ENCODE data around the gene PLCB4.

The PLCB4 gene

DNA sequence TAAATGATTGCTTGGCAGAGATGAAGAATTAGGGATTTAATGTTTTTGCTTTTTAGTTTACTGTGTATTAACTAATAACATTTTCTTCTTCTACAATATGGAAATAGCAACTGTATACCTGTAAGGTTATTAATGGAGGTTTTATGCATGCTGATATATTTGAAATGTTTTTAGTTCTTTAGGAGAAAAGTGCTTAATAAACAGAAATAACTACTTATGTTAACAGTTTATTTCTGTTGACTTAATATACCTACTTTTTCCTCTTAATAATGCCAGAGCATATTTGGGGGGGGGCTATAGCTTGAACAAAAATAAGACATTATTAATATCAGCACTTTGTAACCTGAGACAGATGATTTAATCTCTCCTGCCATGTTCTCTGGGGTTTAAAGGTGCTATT, 33.6 kb downstream of the PLCB4 start:
- Histone ChIP-seq H3K27ac (ENCODE audit: low read depth, low read length) (no peak overlapping the region), H3K36me3 (ENCODE audit: control insufficient read depth, insufficient read depth, low read length) (no peaks in the 10 kb centered on the region), H3K9ac (ENCODE audit: low read length) (no peak overlapping the region), H3K9me3 (ENCODE audit: control insufficient read depth, insufficient read depth, low read depth, low read length) (no peaks in the 10 kb centered on the region), H3K4me3 (ENCODE audit: low read depth, low read length) (no peak overlapping the region), H3K4me1 (ENCODE audit: control insufficient read depth, insufficient read depth, low read length) (no peaks in the 10 kb centered on the region; the same call in 1 of the 2 replicates), H3K27me3 (ENCODE audit: control insufficient read depth, insufficient read depth, low read length) (no peaks in the 10 kb centered on the region)

DNA sequence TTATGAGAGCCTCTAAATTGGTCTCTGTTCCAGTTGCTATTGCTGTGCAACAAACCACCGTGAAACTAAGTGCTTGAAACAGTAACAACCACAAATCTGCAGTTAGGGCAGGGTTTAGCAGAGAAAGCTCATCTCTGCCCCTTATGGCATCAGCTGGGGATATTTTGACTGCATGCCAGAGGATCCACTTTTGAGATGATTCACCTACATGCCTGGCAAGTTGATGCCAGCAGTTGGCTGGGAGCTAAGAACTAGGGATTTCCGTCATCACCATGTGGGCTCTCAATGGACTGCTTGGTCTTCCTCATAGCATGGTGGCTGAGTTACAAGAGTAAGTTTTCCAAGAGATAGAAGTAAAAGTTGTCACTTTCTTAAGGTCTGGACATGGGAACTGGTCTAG, 35.1 kb downstream of the PLCB4 start:
- no peak overlapping the region for H3K9ac ChIP-seq (ENCODE audit: low read length)
- no peak overlapping the region for H3K27ac ChIP-seq (ENCODE audit: low read depth, low read length)
- no peak overlapping the region for H3K4me3 ChIP-seq (ENCODE audit: low read depth, low read length)
- H3K4me1 ChIP-seq (ENCODE audit: control insufficient read depth, insufficient read depth, low read length), result no peaks in the 10 kb centered on the region; the same call in 1 of the 2 replicates
- no peaks in the 10 kb centered on the region for H3K9me3 ChIP-seq (ENCODE audit: control insufficient read depth, insufficient read depth, low read depth, low read length)
- H3K36me3 ChIP-seq (ENCODE audit: control insufficient read depth, insufficient read depth, low read length), result no peaks in the 10 kb centered on the region
- H3K27me3 ChIP-seq (ENCODE audit: control insufficient read depth, insufficient read depth, low read length), result no peaks in the 10 kb centered on the region

DNA sequence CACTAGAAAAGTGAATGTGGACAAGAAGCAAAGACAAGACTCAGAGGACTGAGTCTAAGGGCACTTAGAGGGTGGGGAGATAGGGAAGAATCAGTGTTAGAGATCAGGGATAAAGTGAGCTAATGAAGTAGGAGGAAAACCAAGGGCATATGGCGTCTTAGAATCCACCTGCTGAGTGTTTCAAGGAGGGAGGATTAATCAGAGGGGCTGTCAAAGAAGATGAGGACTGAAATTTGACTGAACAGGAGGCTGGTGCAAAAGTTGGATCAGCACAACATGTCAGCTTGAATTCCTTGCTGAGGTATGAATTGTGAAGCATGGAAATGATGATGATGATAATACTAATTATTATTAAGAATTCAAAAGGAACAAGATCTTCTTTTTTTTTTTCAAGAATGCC, 39.4 kb downstream of the PLCB4 start:
- no peaks in the 10 kb centered on the region for H3K36me3 ChIP-seq (ENCODE audit: control insufficient read depth, insufficient read depth, low read length)
- no peaks in the 10 kb centered on the region; the same call in 1 of the 2 replicates for H3K4me1 ChIP-seq (ENCODE audit: control insufficient read depth, insufficient read depth, low read length)
- H3K27me3 ChIP-seq (ENCODE audit: control insufficient read depth, insufficient read depth, low read length), result no peaks in the 10 kb centered on the region
- H3K27ac ChIP-seq (ENCODE audit: low read depth, low read length), result no peak overlapping the region
- no peak overlapping the region for H3K4me3 ChIP-seq (ENCODE audit: low read depth, low read length)
- H3K9me3 ChIP-seq (ENCODE audit: control insufficient read depth, insufficient read depth, low read depth, low read length), result no peaks in the 10 kb centered on the region
- H3K9ac ChIP-seq (ENCODE audit: low read length), result no peak overlapping the region

DNA sequence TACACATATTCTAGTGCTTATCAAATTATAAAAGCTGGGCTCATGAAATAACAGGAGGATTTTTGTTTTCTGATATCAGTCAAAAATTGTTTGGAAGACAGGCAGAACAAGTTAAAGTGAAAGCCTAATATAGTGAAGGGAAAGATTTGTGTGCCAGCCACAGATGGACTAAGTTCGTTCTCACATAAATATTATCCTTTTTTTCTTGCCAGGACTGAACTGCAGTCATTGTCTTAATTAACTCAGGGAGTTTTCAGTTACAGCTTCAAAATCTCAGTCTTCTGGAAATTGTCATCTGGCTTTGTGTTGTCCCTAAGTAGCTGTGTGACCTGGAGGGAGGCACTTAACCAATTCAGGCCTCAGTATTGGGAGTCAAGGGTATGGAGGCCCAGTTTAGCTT, 40.7 kb downstream of the PLCB4 start:
- Histone ChIP-seq H3K27me3 (ENCODE audit: control insufficient read depth, insufficient read depth, low read length) (no peaks in the 10 kb centered on the region), H3K9me3 (ENCODE audit: control insufficient read depth, insufficient read depth, low read depth, low read length) (no peaks in the 10 kb centered on the region), H3K4me1 (ENCODE audit: control insufficient read depth, insufficient read depth, low read length) (peaks cover 2% of the 10 kb centered on the region), H3K9ac (ENCODE audit: low read length) (no peak overlapping the region), H3K36me3 (ENCODE audit: control insufficient read depth, insufficient read depth, low read length) (no peaks in the 10 kb centered on the region), H3K4me3 (ENCODE audit: low read depth, low read length) (no peak overlapping the region), H3K27ac (ENCODE audit: low read depth, low read length) (no peak overlapping the region)

DNA sequence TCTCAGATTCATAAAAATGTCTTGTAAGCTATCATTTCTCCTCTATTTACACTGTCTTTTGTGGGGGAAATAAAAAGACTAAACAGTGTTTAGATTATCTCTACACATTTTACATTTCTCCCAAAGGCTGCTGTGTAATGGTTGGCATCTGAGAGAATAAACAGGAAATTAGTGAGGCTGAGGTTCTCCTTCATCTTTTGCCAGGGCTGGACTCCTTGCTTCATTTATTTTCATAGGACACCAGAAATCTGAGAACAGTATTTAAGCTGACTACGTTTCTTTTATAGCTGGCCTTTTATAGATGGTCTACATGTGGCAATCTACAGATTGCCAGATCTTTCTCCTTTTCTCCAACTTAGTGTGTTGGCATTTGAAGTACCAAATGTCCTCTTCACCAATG, 41.5 kb downstream of the PLCB4 start:
- no peak overlapping the region for H3K4me3 ChIP-seq (ENCODE audit: low read depth, low read length)
- H3K36me3 ChIP-seq (ENCODE audit: control insufficient read depth, insufficient read depth, low read length), result no peaks in the 10 kb centered on the region
- no peaks in the 10 kb centered on the region for H3K9me3 ChIP-seq (ENCODE audit: control insufficient read depth, insufficient read depth, low read depth, low read length)
- no peaks in the 10 kb centered on the region for H3K27me3 ChIP-seq (ENCODE audit: control insufficient read depth, insufficient read depth, low read length)
- H3K9ac ChIP-seq (ENCODE audit: low read length), result no peak overlapping the region
- no peak overlapping the region for H3K27ac ChIP-seq (ENCODE audit: low read depth, low read length)
- H3K4me1 ChIP-seq (ENCODE audit: control insufficient read depth, insufficient read depth, low read length), result peaks cover 5% of the 10 kb centered on the region

DNA sequence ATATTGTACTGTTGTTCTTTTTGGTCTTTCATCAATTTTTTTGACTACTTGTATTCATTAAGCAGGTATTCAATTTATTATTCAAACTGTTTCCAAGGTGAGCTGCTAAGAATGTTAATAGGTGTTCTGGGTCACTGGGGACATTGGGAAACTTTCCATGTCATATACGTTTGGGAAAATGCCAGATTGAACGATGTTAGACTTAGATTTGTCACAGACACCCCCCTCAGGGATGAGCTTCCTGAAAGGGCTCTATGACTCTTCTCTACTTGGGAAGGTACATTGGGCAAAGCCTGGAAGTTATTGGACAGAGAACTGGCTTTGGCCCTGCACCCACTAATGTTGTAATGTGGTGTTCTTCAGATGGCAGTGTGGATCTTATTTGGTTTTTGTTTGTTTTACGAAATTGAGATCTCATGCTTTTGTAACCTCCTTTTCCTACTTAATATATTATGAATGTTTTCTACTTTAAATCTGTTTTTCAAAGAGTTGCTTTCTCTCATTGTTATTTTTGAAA, 42.1 kb downstream of the PLCB4 start:
- Histone ChIP-seq H3K9me3 (ENCODE audit: control insufficient read depth, insufficient read depth, low read depth, low read length) (no peaks in the 10 kb centered on the region), H3K27me3 (ENCODE audit: control insufficient read depth, insufficient read depth, low read length) (no peaks in the 10 kb centered on the region), H3K27ac (ENCODE audit: low read depth, low read length) (no peak overlapping the region), H3K36me3 (ENCODE audit: control insufficient read depth, insufficient read depth, low read length) (no peaks in the 10 kb centered on the region), H3K4me3 (ENCODE audit: low read depth, low read length) (no peak overlapping the region), H3K4me1 (ENCODE audit: control insufficient read depth, insufficient read depth, low read length) (peaks cover 5% of the 10 kb centered on the region), H3K9ac (ENCODE audit: low read length) (no peak overlapping the region)

DNA sequence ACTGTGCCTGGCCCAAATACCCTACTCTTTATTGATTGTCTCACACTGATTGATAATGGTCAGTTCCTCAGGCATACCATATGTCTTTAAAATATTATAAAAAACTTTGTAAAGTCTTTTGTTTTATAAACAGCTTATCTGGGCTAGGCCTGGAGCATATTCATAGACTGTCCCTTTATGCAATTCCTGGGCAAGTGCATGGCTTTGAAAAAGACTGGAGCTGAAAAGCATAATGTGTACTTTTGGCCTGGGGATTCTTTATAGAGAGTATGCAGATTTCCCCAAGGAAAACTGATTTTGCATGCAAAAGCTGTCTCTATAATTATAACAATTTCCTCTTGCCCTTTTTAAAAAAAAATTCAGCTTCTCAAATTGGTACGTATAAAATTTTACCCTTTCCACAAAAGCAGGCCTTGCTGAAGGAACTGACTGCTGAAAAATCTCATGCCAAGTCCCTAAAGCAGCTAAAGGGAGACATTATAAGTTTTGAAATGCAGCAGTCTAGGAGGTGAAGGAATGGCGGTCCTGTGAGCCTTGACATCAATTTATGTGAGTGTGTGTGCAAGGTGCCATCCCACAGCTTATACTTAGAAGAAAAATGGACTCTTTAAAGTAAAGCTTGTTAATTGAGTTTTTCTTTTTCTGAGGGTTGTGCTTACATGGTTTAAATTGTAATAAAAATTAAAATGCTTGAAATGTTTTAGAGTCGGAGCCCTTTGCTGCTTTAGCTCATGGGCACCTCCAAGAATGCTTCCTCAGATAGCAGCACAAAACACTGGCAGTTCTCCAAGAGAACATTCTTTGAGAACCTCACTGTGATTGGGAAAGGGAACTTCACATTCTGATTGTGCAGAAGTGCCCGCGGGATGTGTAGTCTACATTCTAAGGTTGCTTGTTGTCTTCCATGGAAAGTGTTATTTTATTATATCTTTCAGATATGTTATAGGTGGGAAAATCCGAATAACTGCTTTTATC, 43.9 kb downstream of the PLCB4 start:
- Histone ChIP-seq H3K36me3 (ENCODE audit: control insufficient read depth, insufficient read depth, low read length) (no peaks in the 10 kb centered on the region), H3K9ac (ENCODE audit: low read length) (no peak overlapping the region), H3K4me3 (ENCODE audit: low read depth, low read length) (no peak overlapping the region), H3K27ac (ENCODE audit: low read depth, low read length) (no peak overlapping the region), H3K27me3 (ENCODE audit: control insufficient read depth, insufficient read depth, low read length) (no peaks in the 10 kb centered on the region), H3K4me1 (ENCODE audit: control insufficient read depth, insufficient read depth, low read length) (peaks cover 5% of the 10 kb centered on the region; the same call in 1 of the 2 replicates), H3K9me3 (ENCODE audit: control insufficient read depth, insufficient read depth, low read depth, low read length) (no peaks in the 10 kb centered on the region)

DNA sequence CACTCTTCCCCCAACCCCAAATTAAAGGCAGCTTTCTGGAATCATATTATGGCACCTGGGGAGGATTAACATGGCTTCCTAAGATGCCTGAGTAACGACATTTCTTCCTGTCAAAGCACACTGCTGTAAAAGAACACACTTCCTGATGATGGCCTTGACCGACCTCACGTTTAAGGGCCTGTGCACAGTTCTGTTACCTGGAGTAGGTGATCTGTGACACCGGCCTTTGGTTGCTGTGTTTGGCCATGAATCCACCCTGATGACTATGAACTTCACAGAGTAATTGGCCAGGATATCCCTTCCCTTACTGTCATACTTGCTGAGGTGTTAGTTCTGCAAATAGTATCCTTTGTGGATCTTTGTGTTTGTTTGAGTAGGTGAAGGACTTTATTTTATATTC, 45.8 kb downstream of the PLCB4 start:
- H3K9me3 ChIP-seq (ENCODE audit: control insufficient read depth, insufficient read depth, low read depth, low read length), result no peaks in the 10 kb centered on the region
- no peaks in the 10 kb centered on the region for H3K36me3 ChIP-seq (ENCODE audit: control insufficient read depth, insufficient read depth, low read length)
- peaks cover 5% of the 10 kb centered on the region; the same call in 1 of the 2 replicates for H3K4me1 ChIP-seq (ENCODE audit: control insufficient read depth, insufficient read depth, low read length)
- no peaks in the 10 kb centered on the region for H3K27me3 ChIP-seq (ENCODE audit: control insufficient read depth, insufficient read depth, low read length)
- no peak overlapping the region for H3K9ac ChIP-seq (ENCODE audit: low read length)
- H3K27ac ChIP-seq (ENCODE audit: low read depth, low read length), result no peak overlapping the region
- no peak overlapping the region for H3K4me3 ChIP-seq (ENCODE audit: low read depth, low read length)

DNA sequence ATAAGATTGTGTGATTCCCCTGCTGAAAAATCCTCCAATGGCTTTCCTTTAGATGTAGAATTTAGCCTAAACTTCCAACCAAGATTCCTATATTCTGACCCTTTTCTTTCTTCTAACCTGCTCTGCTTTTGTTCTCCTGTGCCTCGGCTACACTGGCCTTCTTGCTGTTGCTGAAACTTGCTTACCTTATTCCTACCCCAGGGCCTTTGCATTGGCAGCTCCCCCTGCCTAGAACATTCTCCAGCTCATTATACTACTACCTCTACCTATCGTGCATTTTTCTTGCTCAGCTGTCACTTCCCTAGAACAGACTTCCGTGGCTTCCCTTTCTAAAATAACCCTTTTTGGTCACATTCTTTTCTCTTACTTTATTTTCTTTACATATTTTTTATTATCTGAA, 48.7 kb downstream of the PLCB4 start:
- Histone ChIP-seq H3K4me1 (ENCODE audit: control insufficient read depth, insufficient read depth, low read length) (peaks cover 5% of the 10 kb centered on the region; the same call in 1 of the 2 replicates), H3K27ac (ENCODE audit: low read depth, low read length) (no peak overlapping the region), H3K4me3 (ENCODE audit: low read depth, low read length) (no peak overlapping the region), H3K27me3 (ENCODE audit: control insufficient read depth, insufficient read depth, low read length) (no peaks in the 10 kb centered on the region), H3K9me3 (ENCODE audit: control insufficient read depth, insufficient read depth, low read depth, low read length) (no peaks in the 10 kb centered on the region), H3K36me3 (ENCODE audit: control insufficient read depth, insufficient read depth, low read length) (no peaks in the 10 kb centered on the region), H3K9ac (ENCODE audit: low read length) (no peak overlapping the region)

DNA sequence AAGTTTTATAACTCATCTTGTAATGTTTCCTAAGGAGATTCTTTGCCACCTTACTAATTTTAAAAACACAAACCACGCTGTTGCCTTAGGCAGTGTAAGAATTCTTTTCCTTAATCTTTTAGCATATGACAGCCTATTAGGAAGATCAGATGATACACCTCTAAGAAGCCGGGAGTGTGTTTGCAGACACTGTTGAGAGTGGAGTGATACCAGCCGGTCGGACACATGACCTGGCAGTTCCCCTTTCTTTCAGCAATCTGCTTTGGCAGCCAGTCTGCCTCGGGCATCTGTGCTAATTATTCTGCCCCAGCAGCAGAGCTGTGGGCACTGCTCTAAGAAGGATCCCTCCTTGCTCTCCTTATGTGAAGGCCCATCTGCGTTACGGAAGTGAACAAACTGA, 50.9 kb downstream of the PLCB4 start:
- peaks cover under 1% of the 10 kb centered on the region; the same call in 1 of the 2 replicates for H3K4me1 ChIP-seq (ENCODE audit: control insufficient read depth, insufficient read depth, low read length)
- no peaks in the 10 kb centered on the region for H3K36me3 ChIP-seq (ENCODE audit: control insufficient read depth, insufficient read depth, low read length)
- no peaks in the 10 kb centered on the region for H3K9me3 ChIP-seq (ENCODE audit: control insufficient read depth, insufficient read depth, low read depth, low read length)
- no peaks in the 10 kb centered on the region for H3K27me3 ChIP-seq (ENCODE audit: control insufficient read depth, insufficient read depth, low read length)
- no peak overlapping the region for H3K27ac ChIP-seq (ENCODE audit: low read depth, low read length)
- no peak overlapping the region for H3K4me3 ChIP-seq (ENCODE audit: low read depth, low read length)
- no peak overlapping the region for H3K9ac ChIP-seq (ENCODE audit: low read length)

DNA sequence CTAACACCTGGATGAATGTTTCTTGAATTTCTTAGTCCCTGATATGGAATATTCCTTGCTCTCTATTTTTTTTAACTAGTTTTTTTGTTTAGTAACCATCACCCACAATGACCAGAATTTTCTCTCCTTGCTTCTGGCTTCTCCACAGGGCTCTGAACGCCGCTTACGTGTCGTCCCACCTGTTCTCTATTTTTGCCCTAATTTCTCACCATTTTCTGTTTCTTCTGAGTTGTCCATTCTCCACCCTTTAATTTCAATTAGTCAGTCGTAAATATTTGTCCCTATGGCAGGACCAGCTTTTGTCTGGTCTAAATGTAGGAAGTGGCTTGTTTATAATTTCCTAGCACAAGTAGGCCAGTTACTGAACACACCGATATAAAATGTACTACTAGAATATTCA, 52.3 kb downstream of the PLCB4 start:
- Histone ChIP-seq H3K27ac (ENCODE audit: low read depth, low read length) (no peak overlapping the region), H3K4me1 (ENCODE audit: control insufficient read depth, insufficient read depth, low read length) (no peaks in the 10 kb centered on the region), H3K4me3 (ENCODE audit: low read depth, low read length) (no peak overlapping the region), H3K27me3 (ENCODE audit: control insufficient read depth, insufficient read depth, low read length) (no peaks in the 10 kb centered on the region), H3K36me3 (ENCODE audit: control insufficient read depth, insufficient read depth, low read length) (no peaks in the 10 kb centered on the region), H3K9me3 (ENCODE audit: control insufficient read depth, insufficient read depth, low read depth, low read length) (no peaks in the 10 kb centered on the region), H3K9ac (ENCODE audit: low read length) (no peak overlapping the region)

All from HUES6 (cell line).